HG02870 (cell line): Measurements from ENCODE around the gene GFRA1.
"Not testable (repeated sequence)": the region's sequence is repeated elsewhere in the genome, so short reads cannot be mapped to it uniquely, and the experiment has no call there.

ENCODE experiments used
- ATAC-seq: cut with Tn5 transposase; IDR thresholded peaks from one replicate; pipeline ENCODE4 v1.9.1; 2021; ENCODE audit warnings: mild to moderate bottlenecking, moderate library complexity; ENCODE audit not compliant: unreplicated experiment

The GFRA1 gene

DNA sequence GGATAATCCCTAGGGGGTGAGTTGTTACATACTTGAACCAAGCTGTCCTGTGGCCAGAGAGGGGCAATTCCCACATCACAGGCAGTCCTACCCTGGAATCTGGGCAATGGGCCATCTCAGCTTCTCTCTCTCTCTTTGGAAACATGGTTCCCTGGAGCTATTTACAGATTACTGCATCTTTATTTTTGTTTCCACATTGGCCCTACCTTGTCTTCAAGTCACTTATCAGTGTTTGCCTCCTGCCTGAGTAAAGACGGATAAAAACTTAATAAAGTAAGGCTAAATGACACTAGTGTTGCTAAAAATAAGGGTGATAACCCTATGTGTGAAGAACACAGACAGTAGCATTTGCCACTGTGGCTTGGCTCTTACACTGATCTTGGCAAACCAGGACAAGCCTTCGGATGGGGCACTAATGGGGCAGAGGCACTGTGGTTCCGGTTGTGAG lies 228.2 kb downstream of the GFRA1 start:
- no peak for ATAC-seq

DNA sequence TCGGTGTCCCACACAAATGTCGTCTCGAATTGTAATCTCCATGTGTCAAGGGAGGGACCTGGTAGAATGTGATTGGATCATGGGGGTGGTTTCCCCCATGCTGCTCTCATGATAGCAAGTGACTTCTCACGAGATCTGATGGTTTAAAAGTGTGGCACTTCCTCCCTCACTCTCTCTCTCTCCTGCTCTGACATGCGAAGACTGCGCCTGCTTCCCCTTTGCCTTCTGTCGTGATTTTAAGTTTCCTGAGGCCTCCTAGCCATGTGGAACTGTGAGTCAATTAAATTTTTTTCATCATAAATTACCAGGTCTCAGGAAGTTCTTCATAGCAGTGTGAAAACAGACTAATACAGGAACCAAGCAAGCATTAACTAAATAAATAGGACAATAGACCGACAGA lies 229.1 kb downstream of the GFRA1 start:
- ATAC-seq: no peak

DNA sequence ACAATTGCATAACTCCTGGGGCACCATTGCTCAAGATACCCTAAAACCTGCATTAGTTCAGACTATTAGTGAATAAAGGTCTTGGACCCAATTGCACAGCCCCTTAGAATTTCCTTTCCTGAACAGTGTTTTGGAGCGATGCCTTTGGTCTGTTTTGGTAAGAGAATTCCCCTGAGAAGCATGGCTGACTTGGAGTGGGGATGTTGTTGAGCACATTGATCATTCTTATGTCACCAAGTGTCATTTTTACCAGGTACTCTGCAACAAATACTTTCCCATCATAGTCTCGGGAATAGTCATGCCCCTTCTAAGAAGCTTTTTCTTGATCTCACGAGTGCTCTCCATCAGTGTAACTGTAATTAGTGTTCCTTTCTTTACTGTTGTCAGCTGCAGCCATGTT lies 229.7 kb downstream of the GFRA1 start:
- ATAC-seq: no peak

DNA sequence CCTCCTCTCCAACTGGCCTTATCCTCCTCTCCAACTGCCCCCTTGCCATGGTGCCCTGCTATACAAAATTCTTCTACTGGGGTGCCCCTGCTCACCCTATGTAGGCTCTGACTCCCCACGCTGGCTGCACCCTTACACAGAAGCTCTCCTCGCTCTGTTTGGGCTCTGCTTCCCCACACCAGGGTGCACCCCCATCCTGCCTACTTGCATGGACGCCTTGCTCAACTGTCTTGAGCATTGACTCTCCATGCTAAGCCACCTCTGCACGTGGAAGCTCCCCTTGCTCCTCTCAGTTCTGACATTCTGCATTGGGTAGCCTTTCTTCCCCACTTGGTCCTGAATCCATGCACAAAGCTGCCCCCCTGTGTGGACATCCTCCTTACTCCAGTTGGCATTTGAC lies 231.1 kb downstream of the GFRA1 start:
- ATAC-seq: no peak

DNA sequence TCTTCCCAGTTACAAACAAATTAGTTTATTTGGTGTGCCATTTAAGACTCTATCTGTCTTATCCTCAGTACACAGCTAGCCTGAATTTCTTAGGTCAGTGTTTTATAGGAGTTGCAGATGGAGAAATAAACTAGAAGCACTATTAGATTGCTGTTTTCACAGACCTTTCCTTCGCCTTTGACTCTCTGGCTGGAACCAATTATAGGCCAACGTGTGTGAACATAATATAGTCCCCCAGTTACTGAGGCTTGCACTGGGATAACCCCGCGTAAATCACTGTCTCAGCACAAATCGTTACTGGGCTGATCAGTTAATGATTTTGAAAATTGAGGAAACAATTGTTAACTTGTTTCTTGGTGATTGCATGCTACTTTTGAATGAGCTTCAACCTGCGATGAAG lies 233.4 kb downstream of the GFRA1 start:
- no peak for ATAC-seq

DNA sequence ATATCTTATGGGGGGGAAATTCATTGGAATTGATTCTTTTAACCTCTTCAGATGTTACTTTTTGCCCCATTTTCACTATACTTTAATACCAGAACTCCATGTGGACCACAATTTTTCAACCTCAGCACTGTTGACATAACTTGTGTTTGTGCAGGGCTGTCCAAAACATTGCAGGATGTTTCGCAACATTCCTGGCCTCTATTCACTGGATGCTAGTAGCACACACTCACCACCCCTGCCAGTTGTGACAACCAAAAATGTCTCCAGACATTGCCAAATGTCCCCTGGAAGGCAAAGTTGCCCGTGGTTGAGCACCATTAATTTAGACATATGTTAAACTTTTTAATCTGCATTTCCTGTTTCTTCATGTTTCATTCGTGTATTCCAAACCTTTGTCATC lies 234.7 kb downstream of the GFRA1 start:
- no peak for ATAC-seq

DNA sequence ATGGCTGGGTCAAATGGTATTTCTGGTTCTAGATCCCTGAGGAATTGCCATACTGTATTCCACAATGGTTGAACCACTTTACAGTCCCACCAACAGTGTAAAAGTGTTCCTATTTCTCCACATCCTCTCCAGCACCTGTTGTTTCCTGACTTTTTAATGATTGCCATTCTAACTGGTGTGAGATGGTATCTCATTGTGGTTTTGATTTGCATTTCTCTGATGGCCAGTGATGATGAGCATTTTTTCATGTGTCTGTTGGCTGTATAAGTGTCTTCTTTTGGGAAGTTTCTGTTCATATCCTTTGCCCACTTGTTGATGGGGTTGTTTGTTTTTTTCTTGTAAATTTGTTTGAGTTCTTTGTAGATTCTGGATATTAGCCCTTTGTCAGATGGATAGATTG lies 237.6 kb downstream of the GFRA1 start:
- ATAC-seq: not testable (repeated sequence)

DNA sequence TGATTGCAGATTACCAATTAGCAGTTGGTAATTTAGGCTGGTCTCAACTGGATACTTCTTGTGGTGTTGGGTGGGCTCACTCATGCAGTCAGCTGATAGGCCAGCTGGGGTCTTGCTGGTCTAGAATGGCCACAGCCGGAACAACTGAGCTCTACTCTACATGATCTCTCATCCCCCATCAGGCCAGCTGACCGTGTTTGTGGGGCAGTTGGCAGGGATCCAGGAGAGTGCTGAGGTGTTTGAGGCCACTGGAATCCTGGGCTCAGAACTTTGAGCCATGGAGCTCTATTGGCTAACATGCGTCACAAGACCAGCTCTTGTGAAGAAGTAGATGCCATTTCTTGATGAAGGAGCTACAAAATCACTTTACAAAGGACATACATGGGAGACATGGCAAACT lies 242.4 kb downstream of the GFRA1 start:
- ATAC-seq: no peak

DNA sequence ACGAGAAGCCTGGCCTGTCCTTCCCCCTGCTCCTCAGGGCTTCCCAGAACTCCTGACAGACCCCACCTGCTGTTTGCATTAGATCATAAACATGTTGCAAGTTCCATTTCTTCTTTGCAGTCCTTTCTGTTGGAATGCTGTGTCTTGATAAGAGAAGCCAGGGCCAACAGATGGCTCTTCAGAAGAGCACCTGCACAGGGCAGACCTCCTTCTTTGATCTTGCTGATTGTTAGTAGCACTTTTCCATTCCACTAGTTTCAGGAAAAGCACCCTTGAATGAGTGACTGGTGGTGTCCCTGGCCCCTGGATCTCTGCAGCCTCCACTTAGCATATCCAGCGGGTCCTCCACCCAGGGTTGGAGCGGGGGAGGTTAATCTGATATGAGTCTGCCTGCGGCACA lies 243.2 kb downstream of the GFRA1 start:
- ATAC-seq: no peak

DNA sequence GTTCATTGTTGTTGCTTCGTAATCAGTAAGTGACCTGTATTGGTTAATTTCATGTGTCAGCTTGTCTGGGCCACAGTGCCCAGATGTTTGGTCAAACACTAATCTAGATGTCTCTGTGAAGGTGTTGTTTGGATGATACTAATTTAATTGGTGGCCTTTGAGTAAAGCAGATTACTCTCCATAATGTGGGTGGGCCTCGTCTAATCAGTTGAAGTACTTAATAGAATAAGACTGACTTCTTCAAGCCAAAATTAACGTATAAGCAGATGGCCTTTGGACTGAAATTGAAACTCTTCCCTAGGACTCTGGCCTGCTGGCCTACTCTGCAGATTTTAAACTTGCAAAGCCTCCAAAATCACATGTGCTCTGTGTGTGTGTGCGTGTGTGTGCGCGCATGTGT lies 245.7 kb downstream of the GFRA1 start:
- ATAC-seq: no peak

DNA sequence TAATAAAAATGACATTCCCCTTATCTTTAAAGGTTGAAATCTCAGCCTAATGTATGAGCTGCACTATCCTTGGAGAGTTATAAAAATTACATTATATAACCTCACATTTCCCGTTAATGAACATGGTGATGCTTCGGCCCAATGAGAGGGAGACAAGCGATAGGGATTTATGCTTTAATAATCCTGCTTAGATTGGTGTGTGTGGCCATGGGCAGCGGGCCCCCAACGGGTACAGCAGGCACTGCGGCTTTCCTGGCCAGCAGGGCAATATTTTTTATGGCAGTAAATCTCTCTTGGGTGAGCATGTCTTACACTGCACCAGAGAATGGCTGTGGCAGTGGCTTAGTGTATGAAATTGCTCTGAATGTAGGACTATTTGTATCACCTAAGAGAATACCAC lies 246.3 kb downstream of the GFRA1 start:
- no peak for ATAC-seq

DNA sequence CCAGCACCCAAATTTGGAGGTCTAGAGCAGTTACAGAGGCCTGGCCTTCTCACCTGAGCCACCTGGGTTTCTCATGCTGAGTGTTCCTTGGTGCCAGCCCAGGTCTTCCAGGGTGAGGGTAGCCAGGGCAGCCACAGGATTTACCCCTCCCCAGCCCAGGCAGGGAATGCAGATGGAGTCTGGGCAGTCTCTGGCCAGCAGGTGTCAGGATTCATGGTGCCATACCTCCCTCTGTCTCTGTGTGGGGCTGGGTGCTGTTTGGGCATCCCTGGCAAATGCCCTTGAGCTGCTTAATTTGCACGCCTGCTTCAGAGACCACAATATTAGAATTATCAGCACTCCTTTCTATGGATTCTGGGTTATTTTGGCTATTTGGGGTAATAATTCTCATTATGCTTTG lies 246.7 kb downstream of the GFRA1 start:
- no peak for ATAC-seq

DNA sequence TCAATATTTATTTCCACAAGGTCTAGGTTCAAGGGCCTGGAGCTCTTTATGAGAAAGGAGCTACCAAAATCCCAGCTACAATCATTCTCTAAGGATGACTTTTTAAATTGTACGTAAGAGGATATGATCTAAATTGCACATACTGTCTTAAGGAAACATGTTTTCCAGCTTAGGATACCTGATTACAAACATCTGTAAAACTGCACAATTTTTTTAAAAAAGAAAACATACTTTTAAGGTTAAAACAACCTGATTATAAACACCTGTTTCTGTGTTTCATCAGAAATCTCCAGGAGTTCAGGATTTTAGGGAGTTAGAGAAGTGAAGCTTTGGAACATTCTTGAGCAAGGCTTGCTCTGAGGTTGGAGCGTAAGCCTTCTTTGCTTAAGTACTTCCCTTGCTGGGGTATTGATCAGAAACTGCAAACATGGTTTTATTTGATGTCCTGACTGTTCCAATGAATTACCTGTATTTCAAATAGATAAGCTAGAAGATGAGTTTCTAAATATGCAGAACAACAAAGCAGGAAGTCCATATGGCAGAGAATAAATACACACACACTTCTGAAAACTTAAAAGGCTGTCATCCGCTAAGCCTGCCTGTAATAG lies 248.6 kb downstream of the GFRA1 start:
- ATAC-seq: no peak

DNA sequence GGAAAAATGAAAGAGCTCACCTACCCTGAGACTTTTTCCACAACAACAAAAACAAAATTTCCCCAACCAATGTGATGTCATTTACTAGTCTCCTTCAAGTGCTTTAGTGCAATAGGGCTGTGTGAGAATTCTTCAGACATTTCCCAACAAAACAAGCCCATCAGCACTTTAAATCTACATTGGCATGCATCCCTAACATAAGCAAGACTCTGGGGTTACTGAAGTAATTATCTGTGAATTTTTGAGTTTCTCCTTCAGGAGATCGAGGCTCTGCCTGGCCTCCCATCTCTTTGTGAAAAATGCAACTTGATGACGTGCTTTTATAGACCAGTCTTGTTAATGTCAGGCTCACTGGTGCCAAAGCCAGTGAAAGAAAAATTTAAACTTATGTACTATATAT lies 255.6 kb downstream of the GFRA1 start:
- no peak for ATAC-seq

DNA sequence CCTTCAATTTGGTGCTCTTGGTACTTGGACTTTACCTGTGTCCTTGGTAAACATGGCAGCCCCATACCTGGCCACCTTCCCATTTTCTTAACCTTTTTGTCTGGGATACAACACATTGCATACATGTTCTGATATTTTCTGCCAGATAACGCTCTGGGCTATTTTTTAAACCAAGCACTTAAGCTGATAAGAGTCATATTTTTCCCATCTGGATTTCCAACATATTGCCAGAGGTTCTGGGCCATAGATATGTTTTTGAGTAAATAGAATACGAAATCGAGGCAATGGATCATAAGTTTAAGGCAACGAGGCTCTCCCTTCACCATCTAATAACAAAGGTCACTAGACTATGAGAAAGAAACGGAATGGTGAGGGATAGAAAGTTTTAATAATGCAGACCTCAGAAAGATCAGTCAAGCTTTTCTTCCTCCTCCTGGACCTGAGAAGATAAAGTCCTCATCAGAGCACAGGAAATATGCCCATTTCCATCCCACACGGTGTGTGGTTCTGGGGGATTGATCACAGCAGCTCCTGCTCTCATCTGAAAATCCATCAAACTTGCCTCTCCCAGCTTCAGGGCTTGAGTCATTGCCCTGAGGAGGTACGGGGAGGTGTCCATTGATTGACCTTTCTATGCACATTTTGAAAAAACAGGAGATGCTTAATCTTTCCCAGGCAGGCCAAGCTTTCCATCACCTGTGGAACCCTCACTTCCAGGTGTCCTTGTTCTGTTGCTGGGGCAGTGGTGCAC lies 257.2 kb downstream of the GFRA1 start:
- ATAC-seq: no peak

DNA sequence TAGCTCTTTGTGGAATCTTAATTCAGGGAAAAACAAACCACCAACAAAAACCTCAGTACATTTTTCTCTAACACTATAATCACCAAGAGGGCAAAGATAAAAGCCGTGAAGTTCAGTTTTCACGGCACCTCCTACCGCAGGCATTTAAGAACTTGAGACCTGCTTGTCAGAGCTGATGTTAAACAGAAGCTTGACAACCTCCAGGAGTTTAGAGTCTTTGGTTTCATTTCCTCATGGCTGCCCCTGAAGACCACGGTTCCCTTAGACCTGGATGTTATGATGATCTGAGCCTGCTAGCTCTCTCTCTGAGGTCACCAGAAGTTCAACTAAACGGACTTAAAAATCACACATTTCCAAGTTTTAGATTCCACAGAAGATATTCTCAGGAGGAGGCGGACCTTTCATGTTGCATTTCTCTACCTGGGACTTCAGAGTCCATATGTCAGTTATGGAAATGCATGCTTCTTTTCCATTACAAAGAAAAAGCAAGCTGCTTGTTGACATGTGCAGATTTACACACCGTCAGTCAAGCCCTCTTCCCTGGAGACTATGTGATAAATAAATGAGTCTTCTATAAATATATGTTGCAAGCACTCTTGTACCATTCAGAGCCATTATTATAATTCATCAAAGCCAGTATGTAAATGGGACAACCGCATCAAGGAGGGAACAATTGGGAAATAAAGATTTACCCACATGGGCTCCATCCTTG lies 258.0 kb downstream of the GFRA1 start:
- ATAC-seq: no peak

DNA sequence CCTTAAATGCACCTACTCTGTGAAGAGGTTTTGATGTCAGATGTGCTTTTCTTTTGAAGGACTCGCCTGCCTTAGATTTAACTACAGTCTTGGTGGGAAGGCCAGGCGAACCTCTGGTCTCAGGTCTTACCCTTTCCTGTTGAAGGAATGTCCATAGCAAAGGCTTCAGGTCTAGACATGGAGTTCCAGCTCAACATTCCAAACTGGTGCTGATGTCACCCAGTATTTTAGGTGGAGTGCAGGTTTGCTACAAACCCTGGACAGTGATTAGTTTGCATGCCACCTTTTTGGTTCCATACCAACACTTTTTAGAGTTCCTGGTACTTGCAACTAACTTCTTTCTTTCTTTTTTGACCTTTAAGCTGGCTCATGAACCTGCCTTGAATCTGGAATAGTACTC lies 258.7 kb downstream of the GFRA1 start:
- no peak for ATAC-seq

DNA sequence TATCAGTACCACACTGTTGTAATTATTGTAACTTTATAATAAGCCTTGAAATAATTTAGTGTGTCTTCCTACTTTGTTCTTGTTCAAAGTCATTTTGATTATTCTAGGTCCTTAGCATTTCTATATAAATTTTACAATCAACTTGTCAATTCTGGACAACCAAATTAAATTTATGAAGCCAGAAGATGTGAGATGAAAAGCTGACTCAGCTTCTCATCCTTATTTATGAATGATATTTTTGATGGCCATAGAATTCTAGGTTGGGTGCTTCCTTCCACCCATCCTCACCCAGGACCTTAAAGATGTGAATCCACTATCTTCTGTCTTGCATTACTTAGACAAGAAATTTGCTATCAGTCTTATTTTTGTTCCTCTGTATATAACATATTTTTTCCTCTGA lies 261.1 kb downstream of the GFRA1 start:
- no peak for ATAC-seq

DNA sequence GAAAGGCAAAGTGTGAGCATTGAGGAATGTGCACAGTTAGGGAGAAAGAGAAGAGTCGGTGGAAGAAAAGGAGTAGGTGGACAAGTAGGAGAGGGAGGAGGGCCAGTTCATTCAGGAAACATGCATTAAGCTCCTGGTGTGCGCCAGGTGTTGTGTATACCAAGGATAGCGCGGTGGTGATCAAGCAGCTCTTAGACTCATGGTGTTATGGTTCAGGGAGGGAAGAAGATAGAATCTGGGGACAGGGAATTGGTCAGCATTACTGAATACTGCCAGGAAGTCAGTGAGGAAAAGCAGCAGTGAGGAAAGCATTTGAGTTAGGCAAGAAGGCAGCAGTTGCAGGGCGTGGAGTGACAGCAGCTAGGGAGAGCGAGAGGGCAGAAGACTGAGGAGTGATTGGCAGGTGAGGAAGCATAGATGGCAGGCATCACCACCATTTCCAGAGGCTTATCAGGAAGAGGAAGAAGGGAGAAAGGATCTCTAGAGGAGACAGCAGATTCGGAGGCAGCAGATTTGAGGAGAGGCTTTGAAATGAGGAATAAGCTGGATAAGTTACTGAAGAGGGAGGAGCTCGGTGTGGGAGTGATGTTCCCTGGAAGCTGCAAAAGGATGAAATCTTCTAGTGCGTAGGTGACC lies 265.6 kb downstream of the GFRA1 start:
- ATAC-seq: no peak
